Endothelial cell (in vitro differentiated cells): ENCODE data around the gene SLC25A20. TPM values are rescaled to one million over a fixed set of nuclear protein-coding genes. Genes with fewer than 3 reads are reported as not detected.

ENCODE experiments used
- DNase-seq: peaks from one replicate; pipeline ENCODE4 v3.0.0; 2021; ENCODE audit warnings: low spot score
- H3K27ac Mint-ChIP-seq: one replicate; pipeline ENCODE4 v1.8.0; 2021; ENCODE audit warnings: mixed read lengths, inconsistent platforms; ENCODE audit not compliant: unreplicated experiment
- H3K27me3 Mint-ChIP-seq: one replicate; pipeline ENCODE4 v1.8.0; 2021; ENCODE audit warnings: mild to moderate bottlenecking, moderate library complexity, mixed read lengths, inconsistent platforms; ENCODE audit not compliant: unreplicated experiment
- H3K36me3 Mint-ChIP-seq: one replicate; pipeline ENCODE4 v1.8.0; 2021; ENCODE audit warnings: mild to moderate bottlenecking, low read depth, mixed read lengths, inconsistent platforms; ENCODE audit not compliant: unreplicated experiment
- H3K4me1 Mint-ChIP-seq: one replicate; pipeline ENCODE4 v1.8.0; 2021; ENCODE audit warnings: mild to moderate bottlenecking, mixed read lengths, inconsistent platforms; ENCODE audit not compliant: unreplicated experiment
- H3K4me3 Mint-ChIP-seq: one replicate; pipeline ENCODE4 v1.8.0; 2021; ENCODE audit warnings: mild to moderate bottlenecking, mixed read lengths, inconsistent platforms; ENCODE audit not compliant: unreplicated experiment
- H3K9me3 Mint-ChIP-seq: one replicate; pipeline ENCODE4 v1.8.0; 2021; ENCODE audit warnings: mixed read lengths, inconsistent platforms; ENCODE audit not compliant: unreplicated experiment
- total RNA-seq: library from RNA; stranded (reverse); fragmentation: NEBNext Ultra II Directional; extraction: Animal tissue kit (Norgen Biotek cat#: 25700); gene quantifications from one replicate; pipeline ENCODE4 v1.2.1, GENCODE V29; 2021; ENCODE audit not compliant: unreplicated experiment
- TF ChIP-seq, protein P1 (sequence below): fragments of 200-600 bp; sonication (generic); IDR thresholded peaks from one replicate; pipeline ENCODE4 v1.5.0; 2021; ENCODE audit warnings: antibody characterized with exemption; ENCODE audit not compliant: unreplicated experiment

SLC25A20 gene
- total RNA-seq, 1 donor from 2014 or later: 3.6 TPM

DNA sequence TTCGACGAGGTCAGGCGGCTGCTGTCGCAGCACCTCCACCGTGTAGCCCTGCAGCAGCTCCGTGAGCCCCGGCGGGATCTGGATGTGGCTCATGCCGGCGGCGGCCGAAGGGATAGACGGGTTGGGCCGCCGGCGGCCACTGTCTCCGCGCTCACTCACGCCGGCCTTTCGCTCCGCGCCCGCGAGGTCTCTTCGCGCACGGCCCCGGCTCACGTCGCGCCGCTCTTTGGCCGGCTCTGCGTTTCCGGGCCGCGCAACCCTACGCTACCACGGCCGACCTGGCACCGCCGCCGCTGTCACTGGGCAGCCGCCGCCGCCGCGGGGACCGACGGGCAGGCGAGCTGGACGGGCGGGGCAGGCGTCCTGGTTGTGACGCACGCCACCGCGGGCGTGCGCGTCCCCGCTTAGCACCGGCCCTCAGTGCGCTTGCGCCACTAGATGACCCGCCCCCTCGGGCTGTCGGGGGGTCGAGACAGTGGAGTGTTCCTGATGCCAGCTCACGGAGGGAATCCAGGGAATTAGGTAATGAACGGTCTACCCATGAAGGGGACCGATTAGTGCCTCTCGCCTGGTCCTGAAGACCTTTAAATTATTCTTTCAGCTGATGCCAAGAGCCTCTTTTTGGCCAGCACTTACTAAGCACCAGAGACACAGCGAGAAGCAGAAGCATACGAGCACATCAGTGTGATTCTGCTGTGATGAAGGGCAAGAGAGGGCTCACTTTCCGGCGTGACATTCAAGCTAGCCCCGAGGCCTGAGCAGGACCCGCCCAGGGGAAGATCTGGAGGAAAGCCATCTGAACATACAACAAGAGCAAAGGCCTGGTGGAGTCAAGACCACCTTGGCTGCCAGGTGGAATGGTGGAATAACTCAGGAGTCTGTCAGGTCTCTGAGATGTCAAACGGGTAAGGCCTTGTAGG, 50.9 kb downstream of the SLC25A20 start, which contains the start of gene PRKAR2A:
Gene PRKAR2A (minus strand): TSS at position 371 of the 920 bp plus-strand sequence. CDS start 278 bp downstream, at position 93.
- TF ChIP-seq, protein P1, sequence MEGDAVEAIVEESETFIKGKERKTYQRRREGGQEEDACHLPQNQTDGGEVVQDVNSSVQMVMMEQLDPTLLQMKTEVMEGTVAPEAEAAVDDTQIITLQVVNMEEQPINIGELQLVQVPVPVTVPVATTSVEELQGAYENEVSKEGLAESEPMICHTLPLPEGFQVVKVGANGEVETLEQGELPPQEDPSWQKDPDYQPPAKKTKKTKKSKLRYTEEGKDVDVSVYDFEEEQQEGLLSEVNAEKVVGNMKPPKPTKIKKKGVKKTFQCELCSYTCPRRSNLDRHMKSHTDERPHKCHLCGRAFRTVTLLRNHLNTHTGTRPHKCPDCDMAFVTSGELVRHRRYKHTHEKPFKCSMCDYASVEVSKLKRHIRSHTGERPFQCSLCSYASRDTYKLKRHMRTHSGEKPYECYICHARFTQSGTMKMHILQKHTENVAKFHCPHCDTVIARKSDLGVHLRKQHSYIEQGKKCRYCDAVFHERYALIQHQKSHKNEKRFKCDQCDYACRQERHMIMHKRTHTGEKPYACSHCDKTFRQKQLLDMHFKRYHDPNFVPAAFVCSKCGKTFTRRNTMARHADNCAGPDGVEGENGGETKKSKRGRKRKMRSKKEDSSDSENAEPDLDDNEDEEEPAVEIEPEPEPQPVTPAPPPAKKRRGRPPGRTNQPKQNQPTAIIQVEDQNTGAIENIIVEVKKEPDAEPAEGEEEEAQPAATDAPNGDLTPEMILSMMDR: no peak
- H3K27ac Mint-ChIP-seq: no peak within 1 kb of the TSS
- H3K4me3 Mint-ChIP-seq: peak within 1 kb of the TSS; percentile 89
- H3K4me1 Mint-ChIP-seq: peaks cover 8% of the 10 kb centered on the region
- H3K9me3 Mint-ChIP-seq: no peaks in the 10 kb centered on the region
- DNase-seq: peak; percentile 84
- peaks cover 3% of the 10 kb centered on the region for H3K27me3 Mint-ChIP-seq
- no peaks in the 10 kb centered on the region for H3K36me3 Mint-ChIP-seq

DNA sequence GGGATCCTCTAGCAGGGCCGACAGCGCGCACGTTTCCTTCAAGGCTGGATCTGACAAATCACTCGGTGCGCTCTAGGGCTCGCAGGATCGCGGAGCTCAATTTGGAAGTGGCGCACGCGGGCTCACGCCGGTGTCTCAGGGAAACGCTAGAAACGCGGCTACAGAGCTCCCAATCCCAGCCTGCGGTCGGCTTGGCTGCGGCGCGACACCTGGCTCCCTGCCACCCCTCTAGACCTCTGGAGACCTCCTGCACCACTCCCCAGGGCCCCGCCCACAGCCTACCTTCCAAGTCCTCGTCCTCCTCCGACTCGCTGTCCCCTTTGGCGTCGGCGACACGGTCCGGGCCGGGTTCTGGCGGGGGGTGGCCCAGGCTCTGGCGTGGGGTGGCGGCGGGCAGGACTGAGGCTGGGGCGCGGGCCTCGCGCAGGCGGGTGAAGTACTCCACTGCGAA, 51.6 kb downstream of the SLC25A20 start:
- Mint-ChIP-seq H3K9me3 (no peaks in the 10 kb centered on the region), H3K27ac (no peak overlapping the region), H3K27me3 (peaks cover 3% of the 10 kb centered on the region), H3K4me3 (peak overlapping the region; percentile 89), H3K36me3 (no peaks in the 10 kb centered on the region), H3K4me1 (peaks cover 8% of the 10 kb centered on the region)
- TF ChIP-seq, protein P1: no peak
- peak; percentile 53 for DNase-seq

DNA sequence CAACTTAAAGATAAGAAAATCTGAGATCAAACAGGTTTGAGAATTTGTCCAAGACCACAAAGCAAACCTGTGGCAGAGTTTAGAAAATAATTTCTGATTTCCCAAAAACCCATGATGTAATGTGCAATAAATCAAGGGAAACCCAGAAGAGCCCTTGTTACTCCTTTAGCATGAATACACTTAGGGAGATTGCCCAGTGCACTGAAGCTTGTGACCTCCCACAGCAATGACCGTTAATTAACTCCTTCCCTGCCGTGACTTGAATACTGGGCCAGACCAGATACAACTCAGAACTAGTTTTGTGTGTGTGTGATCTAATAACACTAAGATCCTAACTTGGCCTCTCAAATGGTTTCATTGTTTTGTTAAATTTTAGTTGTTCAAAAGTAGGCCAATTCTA, 53.5 kb downstream of the SLC25A20 start:
- H3K9me3 Mint-ChIP-seq: no peaks in the 10 kb centered on the region
- H3K27me3 Mint-ChIP-seq: peaks cover 3% of the 10 kb centered on the region
- H3K36me3 Mint-ChIP-seq: no peaks in the 10 kb centered on the region
- H3K27ac Mint-ChIP-seq: no peak overlapping the region
- TF ChIP-seq, protein P1: no peak
- DNase-seq: no peak
- H3K4me1 Mint-ChIP-seq: peaks cover 11% of the 10 kb centered on the region
- H3K4me3 Mint-ChIP-seq: peak overlapping the region; percentile 26

DNA sequence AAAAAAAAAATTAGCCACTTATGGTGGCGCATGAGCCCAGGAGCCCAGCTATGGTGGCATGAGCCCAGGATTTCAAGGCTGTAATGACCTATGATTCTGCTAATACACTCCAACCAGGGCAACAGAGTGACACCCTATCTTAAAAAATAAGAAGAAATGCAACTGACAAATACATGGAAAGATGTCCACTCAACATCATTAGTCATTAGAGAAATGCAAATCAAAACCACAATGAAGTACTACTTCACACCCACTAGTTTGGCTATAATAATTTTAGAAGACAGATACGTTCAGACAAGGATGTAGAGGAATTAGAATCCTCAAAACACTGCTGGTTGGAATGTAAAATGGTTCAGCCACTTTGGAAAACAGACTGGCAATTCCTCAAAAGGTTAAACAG, 61.5 kb downstream of the SLC25A20 start:
- DNase-seq: no peak
- Mint-ChIP-seq H3K36me3 (no peaks in the 10 kb centered on the region), H3K4me3 (no peak overlapping the region), H3K4me1 (peaks cover 3% of the 10 kb centered on the region), H3K9me3 (no peaks in the 10 kb centered on the region), H3K27ac (no peak overlapping the region), H3K27me3 (no peaks in the 10 kb centered on the region)
- TF ChIP-seq, protein P1: no peak
